Measurements from ENCODE around the gene SH2D7. TPM values are rescaled to one million over a fixed set of nuclear protein-coding genes. Genes with fewer than 3 reads are reported as not detected.

SH2D7 gene
- total RNA-seq, 1 experiment from 2014 or later: not detected

- Histone ChIP-seq H3T11ph (ENCODE audit: low read length) (no peak overlapping the region), H3K27ac (ENCODE audit: insufficient read length, low read depth, low read length) (no peak overlapping the region), H3K9ac (ENCODE audit: extremely low read depth, insufficient read length, low read length) (no peak overlapping the region), H3K4me1 (ENCODE audit: insufficient read depth, low read length) (no peaks in the 10 kb centered on the region), H3K23me2 (ENCODE audit: insufficient read length, low read depth, low read length, poor library complexity, severe bottlenecking) (no peaks in the 10 kb centered on the region), H2BK12ac (ENCODE audit: insufficient read length, low read depth, low read length) (no peak overlapping the region), H3K79me2 (ENCODE audit: insufficient read depth, low read length) (no peaks in the 10 kb centered on the region), H2BK15ac (ENCODE audit: low read depth, low read length) (no peak overlapping the region), H2BK5ac (ENCODE audit: insufficient read length, low read length) (no peak overlapping the region), H3K14ac (ENCODE audit: insufficient read depth, low read length) (no peak overlapping the region), H2BK120ac (ENCODE audit: low read depth, low read length, poor library complexity, severe bottlenecking) (no peak overlapping the region), H4K8ac (replicated peaks; ENCODE audit: insufficient read length, low read depth, low read length) (no peak overlapping the region), H3K4ac (ENCODE audit: low read depth, low read length) (no peak overlapping the region), H4K20me1 (ENCODE audit: control insufficient read depth, insufficient read depth, insufficient read length) (no peaks in the 10 kb centered on the region), H3K27me3 (ENCODE audit: insufficient read depth, low read length) (no peaks in the 10 kb centered on the region; the same call in 1 of the 2 replicates), H2AFZ (ENCODE audit: low read length) (no peak overlapping the region), H2AK5ac (ENCODE audit: insufficient read length, low read length) (no peak overlapping the region), H3K9me3 (ENCODE audit: control insufficient read depth, low read depth, low read length) (no peaks in the 10 kb centered on the region), H3K79me1 (ENCODE audit: insufficient read depth, low read depth, low read length, poor library complexity, severe bottlenecking) (no peaks in the 10 kb centered on the region), H3K4me2 (ENCODE audit: insufficient read depth, insufficient read length, low read length) (no peak overlapping the region), H3K18ac (ENCODE audit: insufficient read length, low read depth, low read length) (no peak overlapping the region), H3K23ac (ENCODE audit: insufficient read length, low read depth, low read length) (no peak overlapping the region), H3K56ac (ENCODE audit: insufficient read length, low read depth, low read length) (no peak overlapping the region), H2BK20ac (ENCODE audit: low read depth, low read length, poor library complexity, severe bottlenecking) (no peak overlapping the region), H4K5ac (ENCODE audit: insufficient read length, low read depth, low read length) (no peak overlapping the region), H4K91ac (ENCODE audit: insufficient read length, low read depth, low read length) (no peak overlapping the region)
- Mint-ChIP-seq H3K4me3 (no peak overlapping the region), H3K4me1 (peaks cover 4 to 6% of the 10 kb centered on the region in 2 experiments), H3K27ac (no peak overlapping the region), H3K9me3 (peaks cover 0 to 3% of the 10 kb centered on the region in 2 experiments; a peak in 1 of 5 replicates), H3K36me3 (ENCODE audit: insufficient read depth in 1 of 3, low read depth in 3 of 3) (no peaks in the 10 kb centered on the region), H3K27me3 (ENCODE audit: low read depth) (peaks cover 48% of the 10 kb centered on the region)
- no CpG with 5 or more reads among the region's 5 CpGs for WGBS (ENCODE audit: extremely low coverage, insufficient read length, low lambda C conversion rate)
- DNase-seq: no peak
- TF ChIP-seq CTCF (conservative IDR thresholded peaks at IDR 0.05): no peak
Observed at GRCh38 chr15:78093242-78094020, 1.1 kb downstream of the SH2D7 start.
